NK-92 treated with Interleukin-12 subunit alpha and Interleukin-12 subunit beta, amount 100 ng/mL, for 24 hours (cell line): ENCODE results near the gene SAA1.
"Not testable (repeated sequence)": the region's sequence is repeated elsewhere in the genome, so short reads cannot be mapped to it uniquely, and the experiment has no call there.

ENCODE experiments used
- DNase-seq: peaks from one replicate; lab custom pipeline; 2025; lab: John Stamatoyannopoulos, UW

SAA1 gene

DNA sequence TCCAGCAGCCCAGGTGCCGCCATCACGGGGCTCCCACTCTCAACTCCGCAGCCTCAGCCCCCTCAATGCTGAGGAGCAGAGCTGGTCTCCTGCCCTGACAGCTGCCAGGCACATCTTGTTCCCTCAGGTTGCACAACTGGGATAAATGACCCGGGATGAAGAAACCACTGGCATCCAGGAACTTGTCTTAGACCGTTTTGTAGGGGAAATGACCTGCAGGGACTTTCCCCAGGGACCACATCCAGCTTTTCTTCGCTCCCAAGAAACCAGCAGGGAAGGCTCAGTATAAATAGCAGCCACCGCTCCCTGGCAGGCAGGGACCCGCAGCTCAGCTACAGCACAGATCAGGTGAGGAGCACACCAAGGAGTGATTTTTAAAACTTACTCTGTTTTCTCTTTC is at the start of gene SAA1:
Gene SAA1, plus strand, starts transcription at position 316 of the 400 bp plus-strand sequence. CDS start 624 bp downstream, outside the sequence.
- no peak for DNase-seq

DNA sequence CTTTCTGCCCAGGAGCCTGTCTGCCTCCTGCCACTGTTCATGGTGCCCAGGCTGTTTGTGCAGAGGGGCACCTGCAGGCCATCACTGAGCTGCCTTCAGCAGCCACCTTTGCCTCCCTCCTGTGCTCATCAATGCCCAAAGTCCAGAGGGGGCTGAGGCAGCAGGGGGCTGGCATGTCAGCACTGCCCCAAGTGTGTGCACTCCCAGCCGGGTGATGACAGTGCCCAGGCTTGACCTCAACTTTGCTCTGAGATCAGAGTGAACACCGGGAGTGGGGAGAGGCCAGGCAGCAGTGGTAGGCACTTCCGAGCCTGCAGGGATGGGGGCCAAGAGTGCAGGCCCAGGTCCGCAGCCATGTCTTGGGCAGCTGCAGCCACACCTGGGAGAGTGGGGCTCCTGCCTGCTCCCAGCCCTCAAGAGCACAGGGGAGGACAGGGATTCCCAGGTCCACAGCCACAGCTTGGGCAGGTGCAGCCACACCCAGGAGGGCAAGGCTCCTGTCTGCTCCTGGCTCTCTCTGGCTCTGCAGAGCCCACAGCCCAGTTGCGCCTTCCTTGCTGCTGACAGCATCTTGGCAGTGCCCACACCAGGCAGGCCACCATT is 44.7 kb upstream of the SAA1 start:
- DNase-seq, result no peak

DNA sequence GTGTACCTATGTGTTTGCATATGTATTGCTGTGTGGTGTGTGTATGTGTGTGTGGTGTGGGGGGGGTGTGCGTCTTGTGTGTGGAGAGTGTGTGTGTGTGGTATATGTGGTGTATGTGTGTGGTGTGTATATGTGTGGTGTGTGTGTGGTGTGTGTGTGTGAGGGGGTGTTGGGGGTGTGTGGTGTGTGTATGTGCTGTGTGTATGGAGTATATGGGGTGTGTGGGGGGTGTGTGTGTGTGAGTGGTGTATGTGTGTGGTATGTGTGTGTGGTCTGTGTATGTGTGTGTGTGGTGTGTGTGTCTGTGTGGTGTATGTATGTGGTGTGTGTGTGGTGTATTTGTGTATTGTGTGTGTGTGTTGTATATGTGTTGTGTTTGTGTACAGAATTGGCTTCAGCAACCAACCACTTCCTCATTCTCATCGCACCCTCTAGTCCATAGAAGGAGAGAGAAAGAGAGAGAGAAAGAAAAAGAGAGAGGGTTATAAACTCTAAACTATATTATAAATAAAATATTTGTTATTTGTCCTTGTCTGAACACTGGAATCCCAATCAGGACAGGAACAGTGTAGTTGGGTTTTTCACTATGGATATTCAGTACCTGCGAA is 43.1 kb upstream of the SAA1 start:
- no peak for DNase-seq

DNA sequence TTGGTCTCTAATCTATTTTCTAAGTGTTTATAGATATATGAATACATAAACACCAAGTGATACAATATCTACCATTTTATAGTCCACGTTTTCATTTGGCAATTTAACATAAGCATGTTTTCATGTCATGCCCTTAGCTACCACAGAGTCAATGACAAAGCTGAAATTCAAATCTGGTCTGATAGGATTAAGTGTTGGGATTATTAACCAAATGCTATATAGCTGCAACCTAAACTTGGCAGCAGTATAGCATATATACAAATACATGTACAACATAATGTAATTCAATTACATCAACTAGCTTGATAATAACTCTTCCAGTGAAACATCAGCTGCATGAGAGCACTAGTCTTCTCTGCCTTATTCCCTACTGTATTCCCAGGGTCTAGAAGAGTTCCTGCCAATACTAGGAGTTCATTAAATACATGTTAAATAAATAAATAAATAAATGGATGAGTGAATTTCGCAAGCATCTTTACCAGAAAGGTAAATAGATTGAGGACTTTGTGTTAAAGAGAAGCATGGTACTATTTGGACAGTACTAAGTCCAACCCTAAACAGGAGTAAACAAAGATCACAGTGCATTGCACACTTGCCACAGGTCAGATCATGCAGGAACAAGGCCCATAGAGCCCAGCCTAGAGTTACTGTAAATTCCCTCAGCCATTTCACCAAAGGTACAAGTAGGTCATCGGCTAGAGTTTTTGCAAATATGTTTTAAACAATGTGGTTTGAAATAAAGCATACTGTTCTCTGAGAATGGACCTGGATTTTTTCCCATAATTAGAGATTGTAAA is 42.3 kb upstream of the SAA1 start:
- DNase-seq, result no peak

DNA sequence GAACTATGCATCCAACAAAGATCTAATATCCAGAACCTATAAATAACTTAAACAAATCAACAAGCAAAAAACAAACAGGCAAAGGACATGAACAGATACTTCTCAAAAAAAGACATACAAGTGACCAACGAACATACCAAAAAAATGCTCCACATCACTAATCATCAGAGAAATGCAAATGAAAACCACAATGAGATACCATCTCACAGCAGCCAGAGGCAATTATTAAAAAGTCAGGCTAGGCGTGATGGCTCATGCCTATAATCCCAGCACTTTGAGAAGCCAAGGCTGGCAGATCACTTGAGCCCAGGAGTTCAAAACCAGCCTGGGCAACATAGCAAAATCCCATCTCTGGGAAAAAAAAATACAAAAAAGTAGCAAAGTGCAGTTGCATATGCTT is 40.2 kb upstream of the SAA1 start:
- no peak for DNase-seq

DNA sequence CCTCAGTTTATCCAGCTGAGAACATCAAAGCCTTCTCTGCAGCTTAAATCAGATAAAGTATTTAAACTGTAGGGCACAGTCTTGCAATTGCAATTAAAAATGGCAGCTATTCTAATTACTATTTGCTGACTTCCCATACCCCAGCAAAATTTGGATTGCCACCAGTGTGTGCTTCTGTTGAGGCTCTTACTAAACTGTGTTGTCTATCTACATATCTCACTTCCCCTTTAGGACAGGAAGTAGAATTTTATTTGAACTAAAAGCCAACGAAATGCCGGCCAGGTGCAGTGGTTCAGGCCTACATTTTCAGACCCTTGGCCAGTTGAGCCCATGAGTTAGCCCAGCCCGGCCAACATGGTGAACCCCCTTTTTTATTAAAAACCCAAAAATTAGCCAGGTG is 36.6 kb upstream of the SAA1 start:
- DNase-seq, result no peak

DNA sequence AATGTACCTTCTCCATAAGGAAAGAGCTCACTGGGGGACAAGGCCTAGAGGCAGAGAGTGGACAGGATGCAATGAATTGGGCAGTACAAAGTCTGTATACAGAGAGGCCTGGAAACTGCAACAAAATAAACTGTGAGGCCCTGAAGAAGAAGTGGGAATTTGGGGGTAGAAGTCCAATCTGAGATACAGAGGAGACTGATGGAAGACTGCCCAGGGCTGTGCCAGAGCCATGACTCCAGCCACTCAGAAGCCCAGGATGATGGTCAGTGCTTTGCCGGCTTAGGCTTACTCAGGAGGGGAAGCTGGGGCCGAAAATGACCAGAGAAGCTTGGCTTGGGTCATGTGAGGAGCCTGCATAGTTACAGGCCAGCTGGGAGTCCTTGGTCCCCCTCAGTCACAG is 35.2 kb upstream of the SAA1 start:
- no peak for DNase-seq

DNA sequence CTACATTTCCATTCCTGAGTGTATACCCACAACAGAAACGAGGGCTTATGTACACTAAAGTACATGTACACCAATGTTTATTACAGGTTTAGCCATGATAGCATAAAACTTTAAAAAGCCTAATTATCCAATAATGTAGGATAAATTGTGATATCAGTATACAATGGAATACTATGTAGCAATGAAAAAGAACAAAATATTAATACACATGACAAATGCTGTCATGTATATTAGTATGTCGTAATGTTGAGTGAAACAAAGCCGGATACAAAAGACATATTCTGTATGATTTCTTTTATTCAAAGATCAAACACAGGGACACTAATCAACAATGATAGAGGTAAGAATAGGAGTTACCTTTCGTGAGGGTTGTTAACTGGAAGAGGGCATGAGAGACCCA is 32.2 kb upstream of the SAA1 start:
- no peak for DNase-seq

DNA sequence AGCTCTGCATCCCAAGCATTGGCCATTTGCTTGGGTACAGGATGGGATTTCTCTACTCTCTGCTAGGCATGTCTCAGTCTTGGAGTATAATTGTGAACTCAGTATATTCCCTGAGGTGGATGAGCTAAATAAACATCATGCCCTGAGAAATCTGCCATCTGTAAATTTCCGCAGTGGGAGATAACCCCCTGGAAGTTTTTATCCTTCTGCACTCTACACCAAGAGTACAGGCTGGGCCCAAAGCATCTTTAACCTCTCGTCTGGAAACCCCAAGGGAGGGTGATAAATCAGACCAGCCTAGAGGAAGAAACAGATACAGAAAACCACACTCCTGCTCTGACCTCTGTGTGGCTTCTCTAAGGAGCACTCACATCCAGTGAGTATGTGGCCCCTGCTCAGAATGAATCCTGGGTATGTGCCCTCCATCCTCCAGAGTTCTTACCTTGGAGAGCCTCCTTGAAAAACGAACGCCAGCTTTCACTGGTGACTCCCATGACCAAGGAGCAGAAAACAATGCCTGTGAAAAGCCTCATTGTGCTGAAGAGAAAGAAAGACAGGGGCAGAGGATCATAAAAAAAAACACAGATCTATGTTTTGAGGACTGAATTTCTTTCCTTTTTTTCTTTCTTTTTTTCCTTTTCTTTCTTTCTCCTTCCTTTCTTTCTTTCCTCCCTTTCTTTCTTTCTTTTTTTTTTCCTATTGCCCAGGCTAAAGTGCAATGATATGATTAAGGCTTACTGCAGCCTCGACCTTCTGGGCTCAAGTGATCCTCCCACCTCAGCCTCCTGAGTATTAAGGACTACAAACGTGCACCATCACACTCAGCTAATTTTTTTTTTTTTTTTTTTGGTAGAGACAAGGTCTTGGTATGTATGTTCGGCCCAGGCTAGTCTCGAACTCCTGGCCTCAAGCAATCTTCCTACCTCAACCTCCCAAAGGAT is 30.4 kb upstream of the SAA1 start:
- DNase-seq, result no peak

DNA sequence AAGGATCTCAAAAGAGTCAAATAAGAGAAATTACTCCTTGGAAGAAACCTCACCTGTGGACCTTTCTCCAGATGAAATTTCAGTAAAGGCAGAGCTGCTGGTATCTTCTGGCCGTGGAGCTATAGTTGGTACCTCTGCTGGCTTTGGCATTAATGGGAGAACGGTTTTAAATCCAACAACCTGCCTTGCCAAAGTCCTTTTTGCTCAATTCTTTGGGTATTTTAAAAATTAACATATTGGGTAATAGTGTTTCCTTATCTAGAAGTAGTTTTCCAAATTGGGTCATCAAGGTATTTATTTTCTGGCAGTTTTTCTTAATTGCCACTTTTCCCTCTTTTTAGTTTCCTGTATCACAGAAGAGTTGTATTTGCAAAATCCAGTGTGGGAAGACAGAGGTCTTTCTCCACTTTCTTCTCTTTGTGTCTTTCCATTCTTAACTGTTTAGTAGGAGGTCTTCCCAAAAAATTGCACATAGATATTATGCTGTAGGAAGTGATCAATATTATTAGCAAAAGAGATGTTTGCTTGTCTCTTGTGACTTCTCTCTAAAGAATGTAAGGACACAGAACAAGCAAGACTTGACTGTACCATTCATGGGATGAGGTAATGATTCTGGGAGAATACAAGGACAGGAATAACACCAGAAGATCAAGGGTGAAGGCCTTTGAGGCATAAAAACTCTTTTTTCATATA is 29.3 kb upstream of the SAA1 start, which contains the start of gene SAA4:
Gene SAA4, minus strand, starts transcription at position 139 of the 693 bp plus-strand sequence. CDS start 876 bp downstream, outside the sequence.
- DNase-seq, result no peak

DNA sequence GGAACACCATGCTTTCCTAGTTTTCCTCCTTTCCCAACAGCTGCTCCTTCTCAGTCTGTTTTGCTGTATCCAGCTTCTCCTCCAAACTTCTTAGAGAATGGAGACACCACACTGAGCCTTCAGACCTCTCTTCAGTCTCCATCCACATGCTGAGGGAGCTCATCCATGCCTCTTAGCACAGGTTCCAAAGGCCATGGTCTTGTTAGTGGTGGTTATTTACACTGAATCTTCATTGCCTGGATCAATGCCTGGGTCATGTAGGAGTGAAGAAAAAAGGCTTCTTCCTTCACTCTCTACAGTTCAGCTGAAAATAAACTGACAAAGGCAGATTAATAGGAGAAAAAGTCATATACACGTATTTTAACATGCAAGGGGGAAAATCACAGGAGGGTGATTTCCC is 26.4 kb upstream of the SAA1 start:
- no peak for DNase-seq

DNA sequence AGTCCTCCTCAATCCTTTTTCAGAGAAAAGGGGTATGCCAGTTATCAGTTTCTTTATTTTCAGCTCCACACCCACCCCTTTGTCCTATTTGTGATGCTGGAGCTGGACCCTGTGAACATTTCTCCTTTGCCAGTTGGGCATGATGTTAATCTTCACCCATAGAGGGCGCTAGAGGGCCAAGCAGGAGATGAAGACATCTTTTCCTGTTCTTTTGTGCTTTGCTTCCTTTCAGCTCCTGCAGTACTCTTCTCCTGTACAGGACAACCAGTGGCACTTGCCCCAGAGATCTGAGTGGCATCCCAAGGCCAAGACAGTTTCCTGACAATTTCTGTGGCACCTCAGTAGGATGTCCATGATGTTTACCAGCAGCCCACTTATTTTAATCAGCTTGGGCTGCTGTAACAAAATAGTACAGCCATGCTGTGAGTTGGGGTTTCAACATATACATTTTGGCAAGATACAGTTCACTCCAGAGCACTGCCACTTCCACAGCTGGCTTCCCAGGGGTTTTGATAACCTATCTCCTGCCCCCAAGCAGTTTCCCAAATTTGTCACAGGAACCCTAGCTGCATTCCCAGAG is 22.2 kb upstream of the SAA1 start:
- peak; percentile 31 for DNase-seq

DNA sequence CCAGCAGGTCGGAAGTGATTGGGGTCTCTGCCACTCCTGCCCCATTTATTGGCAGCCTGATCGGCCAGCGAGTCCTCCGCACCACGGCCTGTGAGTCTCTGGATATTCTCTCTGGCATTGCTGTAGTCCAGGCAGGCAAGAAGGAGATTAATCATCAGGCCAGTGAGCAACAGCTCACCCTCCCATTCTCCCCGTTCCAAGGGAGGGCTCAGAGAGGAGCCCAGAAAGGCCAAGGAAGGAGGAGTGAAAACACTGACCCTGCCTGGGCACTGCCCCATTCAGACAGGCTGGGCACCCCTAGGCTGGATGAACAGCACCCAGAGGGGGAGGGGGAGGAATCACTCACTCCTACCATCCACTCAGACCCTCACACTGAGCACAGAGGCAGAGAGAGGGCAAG is 20.7 kb upstream of the SAA1 start:
- DNase-seq, result no peak

DNA sequence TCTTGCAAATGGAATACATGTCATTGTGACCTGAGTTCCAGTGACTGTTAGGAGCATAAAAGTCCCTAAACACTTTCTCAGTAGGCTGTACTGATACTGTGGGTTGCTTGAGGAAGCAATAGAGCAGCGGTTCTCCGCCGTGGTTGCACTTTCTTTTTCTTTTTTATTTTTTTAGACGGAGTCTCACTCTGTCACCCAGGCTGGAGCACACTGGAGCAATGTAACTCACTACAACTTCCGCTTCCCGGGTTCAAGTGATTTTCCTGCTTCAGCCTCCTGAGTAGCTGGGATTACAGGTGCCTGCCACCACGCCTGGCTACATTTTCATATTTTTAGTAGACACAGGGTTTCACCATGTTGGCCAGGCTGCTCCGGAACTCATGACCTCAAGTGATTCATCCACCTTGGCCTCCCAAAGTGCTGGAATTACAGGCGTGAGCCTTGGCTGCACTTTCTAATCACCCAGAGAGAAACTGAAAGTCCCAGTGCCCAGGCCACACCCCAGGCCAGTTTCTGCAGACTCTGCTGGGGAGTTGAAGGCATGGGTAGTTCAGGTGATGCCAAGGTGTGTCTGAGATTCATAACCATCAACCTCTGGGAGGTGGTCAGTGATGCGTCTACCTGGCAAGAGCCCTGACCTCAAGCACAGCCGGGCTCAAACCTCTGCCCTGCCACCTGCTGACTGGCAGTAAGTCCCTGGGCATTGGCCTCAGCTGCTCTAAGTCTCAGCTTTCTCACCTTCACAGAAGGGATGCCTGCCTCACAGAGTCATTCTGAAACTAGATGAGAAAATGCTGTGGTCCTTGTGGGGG is 19.5 kb upstream of the SAA1 start:
- peak; percentile 16 for DNase-seq

DNA sequence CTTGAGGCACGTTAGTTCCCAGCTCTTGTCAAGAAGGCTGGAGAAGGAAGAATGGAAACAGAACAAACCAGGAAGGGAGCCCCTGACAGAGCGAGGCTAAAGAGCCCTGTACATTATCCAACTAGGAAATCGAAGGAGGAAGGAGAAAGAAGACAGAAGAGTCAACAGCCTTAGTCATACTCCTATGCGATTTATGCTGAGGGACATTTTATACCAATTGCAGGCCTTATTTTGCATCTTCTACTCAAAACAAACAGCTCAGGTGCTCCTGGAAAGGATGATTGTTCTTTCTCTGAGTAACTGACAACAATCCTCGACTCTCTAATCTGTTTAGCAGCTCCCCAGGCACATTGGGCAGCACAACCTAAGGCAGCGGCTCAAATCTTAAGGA is 18.9 kb upstream of the SAA1 start:
- not testable (repeated sequence) for DNase-seq

DNA sequence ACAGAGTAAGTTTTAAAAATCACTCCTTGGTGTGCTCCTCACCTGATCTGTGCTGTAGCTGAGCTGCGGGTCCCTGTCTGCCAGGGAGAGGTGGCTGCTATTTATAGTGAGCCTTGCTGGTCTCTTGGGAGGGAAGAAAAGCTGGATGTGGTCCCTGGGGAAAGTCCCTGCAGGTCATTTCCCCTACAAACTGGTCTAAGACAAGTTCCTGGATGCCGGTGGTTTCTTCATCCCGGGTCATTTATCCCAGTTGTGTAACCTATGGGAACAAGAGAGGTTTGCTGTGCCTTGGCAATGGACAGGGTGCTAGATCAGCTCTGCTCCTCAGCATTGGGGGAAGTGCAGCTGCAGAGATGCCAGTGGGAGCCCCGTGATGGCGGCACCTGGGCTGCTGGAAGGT is 17.5 kb upstream of the SAA1 start, which contains the start of gene SAA2:
Gene SAA2, minus strand, starts transcription at position 108 of the 400 bp plus-strand sequence. CDS start 657 bp downstream, outside the sequence.
- DNase-seq, result no peak

DNA sequence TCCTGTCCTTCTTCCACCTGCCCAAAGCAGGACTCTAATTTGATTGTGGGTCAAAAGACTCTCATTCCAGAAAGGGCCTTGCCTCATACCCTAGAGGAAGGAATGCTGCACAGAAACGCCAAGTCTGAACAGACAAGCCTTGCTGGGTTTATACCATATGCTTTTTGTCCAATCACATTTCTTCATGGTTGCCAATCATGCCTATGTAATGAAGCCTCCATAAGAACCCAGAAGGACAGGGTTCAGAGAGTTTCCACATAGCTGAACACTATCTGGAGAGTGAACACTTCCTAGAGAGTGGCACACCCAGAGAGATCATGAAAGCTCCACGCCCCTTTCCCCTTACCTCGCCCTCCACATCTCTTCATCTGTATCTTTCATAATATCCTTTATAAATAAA is 12.8 kb upstream of the SAA1 start:
- DNase-seq, result no peak

DNA sequence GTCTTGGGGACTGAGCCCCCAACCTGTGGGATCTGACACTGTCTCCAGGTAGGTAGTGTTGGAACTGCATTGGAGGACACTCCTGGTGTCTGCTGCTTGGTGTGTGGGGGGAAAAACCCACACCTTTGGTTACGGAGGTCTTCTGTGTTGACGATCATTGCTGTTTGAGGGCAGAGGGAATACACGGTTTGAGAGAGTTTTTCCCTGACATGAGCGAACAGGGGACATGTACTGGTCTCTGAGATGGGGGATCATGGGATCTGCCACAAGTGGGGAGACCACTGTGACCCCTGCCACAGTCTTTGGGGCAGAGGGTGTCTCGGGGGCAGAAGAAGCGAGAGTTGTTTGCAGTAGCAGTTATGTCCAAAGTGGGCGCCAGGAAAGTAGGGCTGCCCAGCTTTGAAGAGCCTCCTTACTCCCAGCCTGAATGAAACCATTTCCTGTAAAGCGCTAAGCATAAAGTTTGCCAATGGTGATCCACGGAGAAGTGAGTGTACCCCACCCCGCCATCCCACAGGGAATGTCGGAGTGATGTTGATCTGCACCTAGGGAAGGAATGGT is 12.2 kb upstream of the SAA1 start:
- no peak for DNase-seq

DNA sequence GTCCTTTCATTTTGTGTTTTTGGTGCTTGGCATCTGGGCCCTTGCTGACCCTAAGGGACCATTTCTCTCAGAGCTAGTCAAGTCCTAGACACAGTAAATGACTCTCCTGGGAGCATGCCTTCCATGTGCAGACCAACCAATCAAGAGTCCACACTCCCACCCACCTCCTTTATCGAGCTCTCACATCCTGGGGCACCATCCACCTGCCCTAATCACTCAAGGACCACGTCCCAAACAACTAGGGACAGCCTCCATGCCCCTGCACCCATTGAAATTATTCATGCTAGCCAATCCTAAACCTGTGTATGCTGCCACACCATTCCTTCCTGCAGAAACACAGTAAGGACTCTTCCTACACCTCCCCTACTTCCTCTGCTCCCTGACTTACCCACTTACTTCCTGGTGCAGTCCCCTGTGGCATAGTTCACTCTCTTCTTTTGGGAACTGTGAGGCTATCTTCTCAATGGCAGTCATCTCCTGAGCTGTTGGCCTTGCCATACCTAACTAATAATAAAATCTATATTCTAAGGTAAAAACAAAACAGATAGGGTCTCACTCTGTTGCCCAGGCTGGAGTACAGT is 11.2 kb upstream of the SAA1 start:
- no peak for DNase-seq
